ENCODE data around the gene CEMIP2.

The CEMIP2 gene

DNA sequence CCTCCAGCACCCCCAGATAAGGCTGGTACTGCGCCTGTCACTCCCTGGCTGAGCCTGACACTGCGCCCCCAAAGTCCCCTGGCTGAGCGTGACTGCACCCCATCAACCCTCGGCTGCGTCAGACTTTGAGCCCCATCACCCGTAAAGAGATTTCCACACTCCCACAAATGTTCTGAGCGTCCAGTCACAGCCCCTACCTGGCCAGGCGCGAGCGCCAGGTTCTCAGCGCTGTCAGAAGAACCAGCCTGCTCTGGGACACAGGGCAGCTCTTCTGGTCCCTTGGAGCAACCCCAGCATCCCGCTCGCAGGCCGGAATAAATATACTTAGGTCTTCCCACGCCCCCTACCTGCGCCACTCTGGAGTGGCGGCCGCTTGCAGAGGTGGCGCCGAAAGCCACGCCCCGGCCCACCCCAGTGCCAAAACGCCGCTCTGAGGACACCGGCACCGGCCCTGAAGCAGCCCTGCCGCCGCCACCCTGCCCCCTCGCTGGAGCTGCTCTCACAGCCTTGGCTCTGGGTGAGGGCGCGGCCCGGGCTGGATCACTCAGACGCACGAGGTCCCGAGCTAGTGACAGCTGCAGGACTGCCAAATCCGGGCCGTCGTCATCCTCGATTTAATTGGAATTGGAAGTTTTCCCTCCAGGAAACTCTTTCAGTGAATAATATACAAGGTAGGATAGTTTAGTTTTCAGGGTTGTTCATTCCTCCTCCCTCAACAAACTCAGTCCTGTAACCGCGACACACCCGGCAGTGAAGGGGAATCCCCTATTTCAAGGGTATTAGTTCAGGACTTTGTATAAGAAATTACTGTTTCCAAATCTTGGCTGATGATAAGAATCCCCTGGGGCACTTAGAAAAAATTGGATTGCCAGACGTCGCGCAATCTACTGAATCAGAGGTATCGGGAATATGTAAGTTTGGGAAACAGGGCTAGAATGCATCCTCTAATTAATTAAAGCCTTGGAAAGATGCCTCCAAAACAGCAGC is 1.2 kb upstream of the CEMIP2 start:
- peak; percentile 76 for DNase-seq

DNA sequence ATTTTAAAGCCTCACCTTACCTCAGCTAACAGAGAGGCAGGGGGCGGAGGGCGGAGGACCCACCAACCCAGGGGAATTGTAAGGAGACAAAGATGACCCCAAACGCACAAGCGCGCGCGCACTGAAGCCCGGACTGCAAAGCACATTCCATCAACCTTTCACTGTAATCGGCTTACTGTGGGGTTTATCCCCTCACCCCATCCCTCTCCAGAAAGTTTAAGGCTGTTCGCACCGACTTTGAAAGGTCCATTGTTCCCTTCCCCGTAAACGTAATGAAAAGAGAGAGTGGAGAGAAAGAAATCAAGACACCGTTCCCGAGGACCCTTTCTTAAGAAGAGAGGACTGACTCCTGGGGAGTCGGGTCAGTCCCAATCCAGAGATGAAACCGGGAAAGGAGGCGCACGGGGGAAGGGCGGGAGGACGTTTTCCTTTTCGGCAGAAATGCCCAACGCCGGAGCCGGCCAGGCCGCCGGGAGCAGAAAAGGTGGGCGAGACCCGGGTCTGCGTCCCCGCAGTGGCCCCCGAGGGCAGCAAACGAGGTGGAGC is 464 bp downstream of the CEMIP2 start:
- peak; percentile 4 for DNase-seq

DNA sequence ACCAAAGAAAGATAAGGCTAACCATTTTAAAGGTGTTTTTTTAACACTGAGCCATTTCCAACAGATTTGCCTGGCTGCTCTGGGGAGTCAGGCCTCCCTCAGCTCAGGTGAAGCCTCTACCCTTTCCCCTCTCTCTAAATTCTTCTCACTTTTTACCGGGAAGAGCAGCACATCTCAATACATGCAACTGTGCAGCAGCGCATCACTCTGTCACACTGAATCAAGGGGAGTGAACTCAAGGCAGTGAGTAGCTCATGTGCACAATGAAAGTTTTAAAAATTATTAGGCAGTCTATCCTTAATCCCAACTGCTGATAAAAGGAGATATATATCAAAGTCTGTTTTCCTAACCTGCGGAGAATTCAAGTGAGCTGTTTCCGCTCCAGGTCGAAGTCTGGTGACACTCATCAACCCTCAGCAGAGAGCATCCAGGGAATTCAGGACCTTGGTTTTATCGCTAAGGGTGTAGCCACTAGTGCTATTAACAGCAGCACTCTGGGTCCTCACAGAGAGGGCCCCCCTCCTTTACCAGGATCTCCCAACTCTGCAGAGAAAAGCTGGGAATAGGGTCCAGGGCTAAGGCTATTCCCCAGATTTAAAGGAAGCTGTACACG is 1.0 kb downstream of the CEMIP2 start:
- DNase-seq, result no peak

DNA sequence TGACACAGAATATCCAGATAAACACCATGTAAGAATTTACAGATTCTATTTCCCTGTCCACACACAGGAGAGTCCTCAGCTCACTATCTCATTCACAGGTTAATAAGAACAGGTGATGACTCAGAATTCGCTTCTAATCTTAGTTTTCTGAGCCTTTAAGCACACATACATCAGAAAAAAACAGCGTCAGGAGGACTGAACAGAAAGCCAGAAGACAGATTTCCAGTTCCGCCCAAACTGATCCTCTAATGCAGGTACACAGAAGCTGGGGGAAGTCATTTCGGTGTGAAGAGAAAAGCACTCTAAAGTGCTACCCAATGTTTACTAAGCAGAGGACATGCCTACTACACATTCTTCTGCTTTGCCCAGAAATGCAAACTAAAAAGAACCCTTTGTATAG is 1.6 kb downstream of the CEMIP2 start:
- no peak for DNase-seq

DNA sequence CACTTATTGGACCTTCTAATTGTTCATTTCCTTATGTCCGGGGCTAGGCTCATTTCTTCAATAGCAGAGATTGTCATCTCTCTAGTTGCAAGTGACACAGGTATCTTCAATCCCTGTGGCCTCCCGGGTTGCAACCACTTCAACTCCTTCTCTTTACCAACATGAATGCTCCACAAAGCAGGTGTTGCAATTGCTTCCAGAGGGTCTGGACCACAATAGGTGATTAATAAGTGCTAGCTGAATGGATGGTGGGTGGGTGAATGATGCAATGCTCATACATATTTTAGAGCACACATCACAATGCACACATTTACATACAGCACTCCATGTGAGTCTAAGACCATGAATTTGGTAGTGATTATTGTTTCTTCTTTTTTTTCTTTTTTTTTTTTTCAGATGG is 2.6 kb downstream of the CEMIP2 start:
- no peak for DNase-seq

DNA sequence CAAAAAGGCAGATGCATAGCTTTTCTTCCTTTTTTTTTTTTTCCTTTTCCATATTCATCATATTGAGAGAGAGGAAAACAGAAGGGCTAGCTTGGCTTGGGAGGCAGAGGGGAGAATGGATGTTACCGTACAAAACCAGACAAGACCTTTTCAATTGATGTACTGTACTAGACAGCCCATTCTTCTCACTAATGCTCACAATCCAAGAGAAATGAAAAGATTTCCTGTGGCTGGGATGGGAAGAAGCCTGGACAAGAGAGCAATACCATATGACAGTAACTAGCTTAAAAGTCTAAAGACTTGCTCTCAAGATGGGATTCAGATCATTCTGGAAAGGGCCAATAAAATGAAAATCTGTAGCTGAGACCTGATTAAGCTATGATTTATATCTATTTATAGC is 3.4 kb downstream of the CEMIP2 start:
- DNase-seq, result no peak

DNA sequence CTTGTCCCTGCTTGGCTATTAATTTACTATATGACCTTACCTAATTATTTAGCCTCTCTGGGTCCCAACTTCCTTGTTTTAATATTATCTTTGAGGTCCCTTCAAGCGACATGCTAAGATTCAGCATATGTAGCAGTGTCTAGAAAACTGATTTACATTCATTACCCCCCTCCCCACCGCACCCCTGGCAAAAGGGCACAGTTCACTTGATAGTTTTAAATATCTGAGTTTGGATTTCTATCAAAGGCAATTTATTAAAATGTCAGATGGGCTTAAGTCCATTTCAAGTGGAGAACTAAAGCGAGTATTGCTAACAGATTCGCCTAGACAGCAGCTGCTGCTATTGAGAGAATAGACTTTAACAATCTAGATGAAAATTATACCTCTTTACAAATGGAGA is 3.9 kb downstream of the CEMIP2 start:
- DNase-seq, result no peak

DNA sequence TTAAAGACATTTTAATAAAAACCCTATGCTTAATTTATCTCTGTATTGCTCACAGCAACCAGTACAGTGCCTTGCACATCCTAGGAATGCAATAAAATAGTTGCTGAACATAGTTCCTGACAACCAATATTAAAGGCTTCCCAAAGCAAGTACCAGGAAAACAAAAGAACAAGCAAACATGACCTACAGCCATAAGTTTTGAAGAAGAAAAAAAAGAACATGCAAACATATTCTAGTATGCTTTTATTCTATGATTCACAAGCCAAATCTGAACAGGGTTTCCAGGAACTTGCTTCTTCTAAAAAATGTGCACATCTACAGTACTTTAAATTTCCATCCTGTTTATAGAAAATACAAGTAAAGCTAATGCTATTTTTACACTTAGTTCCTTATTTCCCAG is 4.5 kb downstream of the CEMIP2 start:
- no peak for DNase-seq

DNA sequence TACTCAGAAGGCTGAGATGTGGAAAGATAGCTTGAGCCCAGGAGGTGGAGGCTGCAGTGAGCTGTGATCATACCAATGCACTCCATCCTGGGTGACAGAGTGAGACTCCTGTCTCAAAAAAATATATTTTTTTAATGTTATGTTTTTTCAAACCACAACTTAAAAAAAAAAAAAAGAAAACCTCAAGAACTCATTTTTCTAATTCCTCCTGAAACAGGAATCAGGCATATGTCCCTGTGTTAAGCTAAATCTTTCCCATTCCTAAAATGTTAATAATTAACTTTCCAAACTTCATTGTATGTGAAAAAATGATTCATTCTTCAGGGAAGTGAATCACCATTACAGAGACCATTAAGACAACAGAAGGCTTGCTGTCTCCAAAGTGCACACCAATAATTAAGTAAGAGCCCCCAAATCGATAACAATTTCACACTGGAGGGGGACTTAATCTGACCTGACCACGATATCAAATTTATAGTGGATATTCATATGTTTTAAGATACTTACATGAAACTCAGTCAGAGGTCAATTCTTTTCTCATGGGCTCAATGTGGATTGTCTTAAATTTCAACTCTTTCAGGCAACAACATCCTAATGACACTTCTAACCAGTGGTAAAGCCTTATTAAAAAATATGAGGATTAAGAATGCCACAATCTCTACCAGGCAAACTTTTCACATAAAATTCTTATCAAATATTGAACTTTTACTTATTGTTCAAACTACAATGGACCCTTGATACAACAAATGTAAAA is 5.2 kb downstream of the CEMIP2 start:
- DNase-seq, result no peak

DNA sequence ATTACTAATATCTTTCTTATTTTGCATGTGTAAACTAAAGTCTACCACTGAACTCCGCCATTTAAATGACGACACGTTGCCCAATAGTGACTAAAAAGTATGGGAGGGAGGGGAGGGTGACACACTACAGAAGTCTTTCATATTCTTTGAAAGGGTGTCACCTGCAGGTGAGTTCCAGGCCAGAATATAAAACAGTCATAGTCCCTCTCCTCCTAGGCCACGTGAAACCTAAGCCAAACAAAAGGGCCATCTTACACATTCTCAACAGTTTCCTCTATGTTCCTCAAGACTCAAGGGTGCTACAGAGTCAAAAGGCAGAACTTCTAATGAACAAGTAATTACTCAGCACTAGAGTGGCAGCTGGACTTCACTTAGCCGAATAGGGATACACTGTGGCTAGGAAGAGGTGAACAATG is 6.4 kb downstream of the CEMIP2 start:
- DNase-seq, result no peak

DNA sequence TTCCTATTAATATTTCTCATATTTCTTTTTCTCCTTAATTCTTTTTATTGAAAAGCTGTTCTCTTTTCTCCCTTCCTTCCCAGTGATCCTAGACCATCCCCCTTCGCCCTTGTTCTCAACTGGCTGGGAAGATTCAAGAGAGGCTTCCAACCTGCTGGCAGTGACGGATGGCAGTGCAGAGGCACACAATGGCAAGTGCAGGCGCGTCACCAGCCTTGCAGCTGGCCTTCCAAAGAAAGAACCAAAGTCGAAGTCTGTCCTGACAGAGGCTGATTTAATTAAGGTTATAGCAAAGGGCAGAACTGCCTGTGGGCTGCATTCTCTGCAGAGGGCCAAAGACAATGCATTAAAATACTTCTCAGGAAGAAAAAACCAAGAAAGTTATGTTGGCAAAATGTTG is 7.4 kb downstream of the CEMIP2 start:
- no peak for DNase-seq

DNA sequence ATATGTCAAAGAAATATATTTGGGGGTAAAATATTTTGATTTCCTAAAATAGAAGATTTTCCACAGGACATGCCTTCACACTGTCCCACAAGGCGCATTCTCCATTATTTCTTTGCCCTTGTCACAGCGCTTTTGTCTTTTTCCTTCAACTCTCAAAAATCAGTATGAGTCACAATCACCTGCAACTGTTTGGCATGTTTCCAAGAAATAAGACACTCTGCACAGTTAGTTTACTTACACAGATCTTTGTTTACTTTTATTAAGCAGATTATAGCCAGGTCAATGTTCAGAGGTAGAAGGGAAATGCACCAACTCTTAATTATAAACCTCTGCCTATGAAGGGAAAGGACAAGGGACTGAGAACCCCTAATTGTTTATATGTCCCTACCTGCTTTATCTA is 9.5 kb downstream of the CEMIP2 start:
- DNase-seq, result no peak

DNA sequence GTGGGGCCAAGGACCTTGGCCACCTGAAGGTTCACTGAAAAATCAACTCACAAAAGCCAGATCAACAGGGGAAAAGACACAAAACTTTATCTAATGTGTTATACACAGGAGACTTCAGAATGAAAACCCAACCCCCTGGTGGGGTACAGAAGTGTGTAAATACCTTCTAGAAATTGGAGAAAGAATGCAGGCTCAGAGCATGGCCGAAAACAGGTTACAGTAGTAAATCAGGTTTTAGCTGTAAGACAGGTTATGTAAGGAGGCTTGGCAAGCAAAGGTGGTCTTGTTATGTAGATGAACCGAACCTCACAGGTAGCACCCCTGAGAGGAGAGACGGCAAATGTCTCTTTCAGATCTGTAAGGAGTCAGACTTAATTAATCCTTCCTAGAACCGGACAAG is 10.0 kb downstream of the CEMIP2 start:
- no peak for DNase-seq

DNA sequence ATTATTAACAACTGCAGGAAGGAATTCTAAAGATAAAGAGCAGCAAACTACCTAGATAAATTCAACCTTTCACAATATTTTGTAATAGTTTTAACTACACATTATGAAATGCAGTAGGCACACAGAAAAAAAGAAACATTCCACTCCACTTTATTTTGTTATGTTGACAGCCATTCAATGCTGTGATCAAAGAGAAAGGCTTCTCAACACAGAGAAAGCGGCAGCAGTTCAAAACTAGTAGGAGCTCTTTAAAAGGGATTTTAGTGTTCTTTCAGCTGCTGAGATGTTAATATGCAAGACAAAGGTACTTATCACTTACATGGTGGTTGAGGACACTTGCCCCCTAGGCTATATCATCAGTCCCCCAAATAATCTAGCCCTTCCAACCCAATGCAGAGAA is 11.6 kb downstream of the CEMIP2 start:
- DNase-seq, result no peak

DNA sequence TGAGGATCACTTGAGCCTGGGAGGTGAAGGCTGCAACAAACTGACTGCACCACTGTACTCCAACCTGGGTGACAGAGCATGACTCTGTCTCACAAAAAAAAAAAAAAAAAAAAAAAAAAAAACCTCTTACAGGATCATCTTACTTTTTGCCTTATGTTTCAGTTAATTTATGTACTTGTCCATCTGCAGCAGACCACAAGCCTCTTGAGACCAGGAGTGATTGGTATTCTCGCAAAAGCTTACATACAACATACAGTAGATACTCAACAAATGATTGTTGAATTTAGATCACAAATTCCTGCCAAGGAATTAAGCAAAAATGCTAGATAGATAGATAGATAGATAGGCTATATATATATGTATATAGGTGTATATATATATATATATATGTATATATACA is 12.4 kb downstream of the CEMIP2 start:
- no peak for DNase-seq

DNA sequence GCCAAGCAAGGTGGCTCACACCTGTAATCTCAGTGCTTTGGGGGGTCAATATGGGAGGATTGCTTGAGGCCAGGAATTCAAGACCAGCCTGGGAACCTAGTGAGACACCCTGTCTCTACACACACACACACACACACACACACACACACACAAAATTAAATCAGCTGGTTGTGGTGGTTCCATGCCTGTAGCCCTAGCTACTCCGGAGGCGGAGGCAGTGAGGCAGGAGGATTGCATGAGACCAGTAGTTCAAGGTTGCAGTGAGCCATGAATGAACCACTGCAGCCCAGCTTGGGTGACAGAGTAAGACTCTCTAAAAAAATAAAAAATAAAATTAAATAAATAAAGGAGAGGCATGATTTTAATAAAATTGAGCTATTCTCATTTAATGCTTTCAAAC is 13.1 kb downstream of the CEMIP2 start:
- no peak for DNase-seq

DNA sequence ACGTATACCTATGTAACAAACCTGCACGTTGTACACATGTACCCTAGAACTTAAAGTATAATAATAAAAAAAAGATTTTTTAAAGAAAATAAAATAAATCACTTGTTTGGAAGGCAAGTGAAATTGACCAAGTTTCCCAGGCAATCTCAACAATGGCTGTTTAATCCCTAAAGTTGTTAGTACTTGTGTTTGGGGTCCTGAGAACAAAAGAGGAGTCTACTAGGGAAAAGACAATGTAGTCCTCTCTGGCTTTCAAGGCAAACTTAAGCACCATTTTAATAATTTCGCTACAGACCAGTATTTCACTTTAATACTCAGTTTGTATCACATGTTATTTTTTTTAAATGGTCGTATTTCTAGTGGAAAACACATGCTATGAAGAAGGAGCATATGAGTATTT is 14.2 kb downstream of the CEMIP2 start:
- DNase-seq, result no peak

DNA sequence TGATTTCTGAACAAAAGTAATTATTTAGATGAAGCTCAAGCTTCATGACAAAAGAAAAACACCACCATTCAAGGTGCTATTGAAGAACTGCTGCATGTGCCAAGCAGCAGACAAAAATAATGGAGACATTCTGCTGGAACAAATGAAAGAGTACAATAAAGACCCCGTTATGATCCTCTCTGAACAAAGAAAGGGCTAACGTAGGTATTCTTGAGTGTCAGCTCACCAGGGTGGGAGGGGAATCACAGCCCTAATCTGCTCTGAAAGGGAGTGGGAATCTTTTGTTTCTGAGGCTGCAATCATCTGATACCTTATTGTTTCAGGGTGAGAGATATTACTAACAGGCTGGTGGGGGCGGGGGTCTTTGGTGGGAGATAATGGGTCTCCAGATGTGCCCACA is 15.4 kb downstream of the CEMIP2 start:
- DNase-seq, result no peak

DNA sequence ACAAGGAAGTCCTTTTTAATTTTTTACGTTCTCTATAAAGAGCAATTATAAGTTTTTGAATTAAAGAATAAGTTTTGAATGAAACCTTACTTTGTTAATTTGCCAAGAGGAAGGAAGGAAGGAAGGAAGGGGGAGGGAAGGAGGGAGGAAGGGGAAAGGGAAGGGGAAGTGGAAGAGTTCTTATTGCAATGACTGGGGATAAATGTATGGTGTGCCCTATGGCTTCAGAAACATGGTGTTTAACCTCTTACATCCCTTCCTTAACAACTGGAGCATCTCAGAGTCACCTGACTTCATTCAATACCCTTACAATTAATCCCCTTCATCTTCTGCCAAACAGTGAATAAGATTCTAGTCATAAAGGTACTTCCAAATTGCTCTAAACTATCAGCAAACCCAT is 16.0 kb downstream of the CEMIP2 start:
- no peak for DNase-seq

DNA sequence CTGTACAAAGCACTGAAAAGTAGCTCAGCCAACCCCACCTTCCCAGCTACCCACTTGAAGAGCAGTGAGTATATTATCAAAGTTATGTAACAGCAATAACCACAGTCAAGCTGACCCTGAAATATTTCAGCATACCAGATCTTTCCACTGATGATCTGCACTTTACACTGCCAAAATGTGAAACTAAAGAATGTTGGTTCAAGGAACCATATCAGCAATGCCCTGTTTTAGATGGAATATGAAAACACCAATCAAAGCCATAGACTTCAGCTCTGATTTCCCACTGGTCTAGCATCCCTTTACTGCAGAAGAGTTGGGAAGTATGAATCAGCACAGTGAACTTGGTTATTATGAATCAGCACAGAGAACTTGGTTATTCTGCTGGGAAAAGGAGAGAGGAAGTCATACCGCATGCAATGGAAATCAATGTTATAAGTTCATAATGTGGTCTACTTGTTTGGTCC is 20.0 kb downstream of the CEMIP2 start:
- DNase-seq, result no peak

DNA sequence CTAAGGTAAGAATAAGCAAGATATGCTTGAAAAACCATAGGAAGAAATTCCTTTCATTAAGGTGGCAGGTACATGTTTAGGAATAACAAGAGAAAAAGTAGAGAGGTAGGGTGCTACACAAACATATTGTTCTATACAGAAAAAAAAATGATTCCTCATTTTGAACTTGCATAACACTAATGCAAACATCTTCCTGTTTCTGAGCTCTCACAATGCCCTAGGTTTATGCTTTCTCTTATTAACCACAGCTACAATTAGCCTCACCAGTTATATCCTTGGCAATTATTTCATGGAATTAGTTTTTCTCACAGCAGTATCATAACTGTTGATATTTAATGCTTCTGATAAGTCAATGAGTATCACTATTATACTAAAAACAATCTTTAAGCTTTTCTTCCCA is 20.7 kb downstream of the CEMIP2 start:
- no peak for DNase-seq

DNA sequence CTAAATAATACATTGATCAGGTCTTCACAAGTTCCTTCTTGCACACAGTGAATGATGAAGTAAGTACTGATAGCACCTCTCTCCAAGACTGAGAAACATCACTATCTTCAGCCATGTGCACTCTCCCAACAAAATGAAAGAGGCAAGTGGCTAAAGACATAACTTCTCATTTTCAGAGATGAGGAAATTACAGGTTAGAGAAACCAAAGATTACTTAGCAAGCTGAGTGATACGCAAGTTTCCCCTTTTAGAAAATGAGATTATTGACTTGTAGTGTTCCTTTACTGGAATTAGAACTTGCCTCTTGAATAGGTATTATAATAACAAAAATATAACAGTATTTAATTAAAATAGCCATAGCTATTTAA is 21.6 kb downstream of the CEMIP2 start:
- DNase-seq, result no peak

DNA sequence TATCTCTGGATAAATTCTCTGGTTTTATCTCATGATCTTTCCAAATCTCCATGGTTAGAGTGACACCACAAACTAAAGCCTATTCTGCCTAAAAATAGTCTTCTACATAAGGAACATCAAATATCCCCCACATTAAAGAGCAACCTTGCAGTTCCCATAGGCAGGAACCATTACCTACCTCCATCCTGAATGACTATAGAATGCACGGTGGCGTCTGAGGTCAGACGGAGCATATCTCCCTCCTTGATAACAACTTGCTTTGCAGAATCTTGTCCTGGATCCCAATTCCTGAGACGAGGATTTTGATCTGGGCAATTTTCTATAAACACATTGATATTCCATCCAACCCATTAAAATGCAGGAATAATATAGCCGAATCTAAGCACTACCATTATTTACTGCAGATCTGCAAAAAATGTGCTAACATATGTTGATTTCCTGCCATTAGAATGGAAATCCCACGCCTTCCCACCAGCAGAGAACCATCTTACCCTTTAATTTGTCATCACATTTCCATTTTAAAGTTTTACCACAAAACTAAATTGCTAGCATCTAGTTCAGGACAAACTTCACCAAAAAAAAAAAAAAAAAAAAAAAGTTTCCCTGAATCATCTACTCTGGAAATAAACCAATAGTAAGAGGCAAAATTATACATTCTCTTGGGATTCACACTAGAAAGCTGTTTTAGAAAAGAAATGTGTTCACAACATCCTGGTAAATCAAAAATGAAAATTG is 22.1 kb downstream of the CEMIP2 start:
- no peak for DNase-seq
